A673 (cell line): ENCODE results near the gene CACNG4.

Source experiments
- EZH2 ChIP-seq: fragments of 200-600 bp; sonication (generic); IDR thresholded peaks from 2 replicates; pipeline ENCODE4 v1.6.1; 2017; ENCODE audit warnings: borderline replicate concordance, low read depth, mild to moderate bottlenecking, mixed read lengths, antibody characterized with exemption, low read length; ENCODE audit not compliant: poor library complexity, severe bottlenecking
- TF ChIP-seq, protein P1 (sequence below): fragments of 300-800, 200-600 bp; sonication (generic); conservative IDR thresholded peaks from 2 replicates; pipeline ENCODE4 v1.5.1; 2017; ENCODE audit warnings: low read depth, mild to moderate bottlenecking, antibody characterized with exemption, low read length, moderate library complexity, mixed read lengths

DNA sequence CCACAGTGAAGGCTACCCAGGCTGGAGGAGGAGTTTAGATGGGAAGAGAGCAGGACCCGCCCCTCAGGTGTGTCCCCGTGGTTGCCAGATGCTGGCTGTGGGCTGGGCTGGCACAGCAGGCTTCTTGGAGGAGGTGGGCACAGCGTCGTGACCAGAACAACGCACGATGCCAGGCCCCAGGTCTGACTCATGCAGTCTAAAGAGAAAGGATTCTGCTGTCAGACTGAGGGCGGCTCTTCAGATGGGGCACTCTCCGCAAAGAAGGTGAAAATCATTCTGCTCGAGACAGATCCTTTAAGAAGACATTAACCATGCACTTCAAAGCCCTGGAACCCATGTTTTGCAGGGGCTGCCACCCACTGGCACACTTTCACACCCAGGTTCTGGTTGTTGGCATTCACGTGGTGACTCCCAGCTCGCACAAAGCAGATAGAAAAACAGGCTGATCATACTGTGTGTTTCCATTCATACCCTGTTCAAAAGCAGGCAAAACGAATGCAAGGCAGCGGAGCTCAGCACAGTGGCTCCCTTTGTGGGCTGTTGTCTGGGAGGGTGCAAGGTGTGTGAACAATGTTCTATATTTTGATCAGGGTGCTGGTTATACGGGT is 19.0 kb downstream of the CACNG4 start:
- TF ChIP-seq, protein P1, sequence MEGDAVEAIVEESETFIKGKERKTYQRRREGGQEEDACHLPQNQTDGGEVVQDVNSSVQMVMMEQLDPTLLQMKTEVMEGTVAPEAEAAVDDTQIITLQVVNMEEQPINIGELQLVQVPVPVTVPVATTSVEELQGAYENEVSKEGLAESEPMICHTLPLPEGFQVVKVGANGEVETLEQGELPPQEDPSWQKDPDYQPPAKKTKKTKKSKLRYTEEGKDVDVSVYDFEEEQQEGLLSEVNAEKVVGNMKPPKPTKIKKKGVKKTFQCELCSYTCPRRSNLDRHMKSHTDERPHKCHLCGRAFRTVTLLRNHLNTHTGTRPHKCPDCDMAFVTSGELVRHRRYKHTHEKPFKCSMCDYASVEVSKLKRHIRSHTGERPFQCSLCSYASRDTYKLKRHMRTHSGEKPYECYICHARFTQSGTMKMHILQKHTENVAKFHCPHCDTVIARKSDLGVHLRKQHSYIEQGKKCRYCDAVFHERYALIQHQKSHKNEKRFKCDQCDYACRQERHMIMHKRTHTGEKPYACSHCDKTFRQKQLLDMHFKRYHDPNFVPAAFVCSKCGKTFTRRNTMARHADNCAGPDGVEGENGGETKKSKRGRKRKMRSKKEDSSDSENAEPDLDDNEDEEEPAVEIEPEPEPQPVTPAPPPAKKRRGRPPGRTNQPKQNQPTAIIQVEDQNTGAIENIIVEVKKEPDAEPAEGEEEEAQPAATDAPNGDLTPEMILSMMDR = no peak
- TF ChIP-seq EZH2 = no peak
